Smooth muscle cell (in vitro differentiated cells): ENCODE data around the gene R3HCC1L. TPM values are rescaled to one million over a fixed set of nuclear protein-coding genes. Genes with fewer than 3 reads are reported as not detected.

Experiments used
- DNase-seq: peaks from one replicate; lab custom pipeline; 2025; ENCODE audit not compliant: unreplicated experiment; lab: John Stamatoyannopoulos, UW
- H2AFZ ChIP-seq: fragments of 200-600 bp; sonication (generic); 2 replicates; pipeline ENCODE4 v1.6.0; 2016; ENCODE audit warnings: antibody characterized with exemption, low read depth, mild to moderate bottlenecking
- H3F3A ChIP-seq: fragments of 200-600 bp; sonication (generic); 2 replicates; pipeline ENCODE4 v1.6.0; 2017; ENCODE audit warnings: antibody characterized with exemption, low read depth
- H3K27ac ChIP-seq: fragments of 200-600 bp; sonication (generic); 2 replicates; pipeline ENCODE4 v1.5.1; 2016; ENCODE audit warnings: low read depth, mild to moderate bottlenecking
- H3K27me3 ChIP-seq: fragments of 200-600 bp; sonication (generic); 2 replicates; pipeline ENCODE4 v1.6.1; 2016; ENCODE audit warnings: low read depth, mild to moderate bottlenecking
- H3K36me3 ChIP-seq: fragments of 200-600 bp; sonication (generic); 2 replicates; pipeline ENCODE4 v1.5.1; 2016; ENCODE audit warnings: low read depth
- H3K4me1 ChIP-seq: fragments of 200-600 bp; sonication (generic); 2 replicates; pipeline ENCODE4 v1.5.1; 2016; ENCODE audit warnings: low read depth
- H3K4me2 ChIP-seq: fragments of 200-600 bp; sonication (generic); 2 replicates; pipeline ENCODE4 v1.6.0; 2016; ENCODE audit warnings: mild to moderate bottlenecking
- H3K4me3 ChIP-seq: fragments of 200-600 bp; sonication (generic); 2 replicates; pipeline ENCODE4 v1.5.1; 2016; ENCODE audit warnings: mild to moderate bottlenecking
- H3K79me2 ChIP-seq: fragments of 200-600 bp; sonication (generic); 2 replicates; pipeline ENCODE4 v1.6.0; 2016; ENCODE audit warnings: low read depth, mild to moderate bottlenecking
- H3K9ac ChIP-seq: fragments of 200-600 bp; sonication (generic); 2 replicates; pipeline ENCODE4 v1.6.0; 2016; ENCODE audit warnings: low read depth
- H3K9me3 ChIP-seq: fragments of 200-600 bp; sonication (generic); replicated peaks from 2 replicates; pipeline ENCODE4 v1.5.1; 2016; ENCODE audit warnings: low read depth
- H4K20me1 ChIP-seq: fragments of 200-600 bp; sonication (generic); 2 replicates; pipeline ENCODE4 v1.6.0; 2016; ENCODE audit warnings: low read depth
- CTCF ChIP-seq: fragments of 200-600 bp; sonication (generic); IDR thresholded peaks from 2 replicates; pipeline ENCODE4 v1.5.1; 2017; ENCODE audit warnings: borderline replicate concordance, mild to moderate bottlenecking, antibody characterized with exemption; ENCODE audit not compliant: insufficient read depth, poor library complexity, severe bottlenecking
- WGBS: methylation state at CpG from one replicate; pipeline ENCODE4 v1.1.7; 2016; ENCODE audit warnings: low lambda C conversion rate; 5-methylcytosine and 5-hydroxymethylcytosine counted together
- polyA plus RNA-seq: library from polyadenylated mRNA; unstranded; fragments of >200 nt; fragmentation: Nextera tagmentation; extraction: Ambion mirVana; gene quantifications from 2 replicates; pipeline ENCODE4 v1.2.1, GENCODE V29; 2016
- total RNA-seq: library from RNA; depleted of rRNA; stranded (reverse); fragments of >200 nt; gene quantifications from 2 replicates; pipeline ENCODE4 v1.2.3, GENCODE V29; 2014

Gene R3HCC1L
- total and polyA plus RNA-seq, 2 experiments from 2014 or later: 11.4 to 12.2 TPM

DNA sequence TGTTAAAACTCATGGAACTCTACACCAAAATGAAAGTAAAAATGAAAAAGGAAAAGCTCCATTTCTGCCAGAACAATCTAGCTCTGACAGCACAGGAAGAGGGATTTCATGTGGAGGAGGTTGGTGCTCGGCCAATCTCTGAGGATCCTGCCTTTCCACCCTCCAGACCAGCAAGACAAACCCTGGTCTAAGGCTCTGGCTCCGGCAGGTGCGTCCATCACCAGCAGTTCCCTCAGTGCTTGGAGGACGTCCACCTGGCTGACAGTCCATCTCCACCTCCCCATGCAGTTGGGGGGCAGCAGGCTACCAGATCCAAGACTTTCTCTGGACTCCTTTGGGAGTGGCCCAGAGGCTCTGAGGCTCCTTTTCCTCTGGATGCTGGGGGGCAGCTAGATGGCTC is 158.5 kb downstream of the R3HCC1L start:
- 87% methylated on average over 4 of the region's 4 CpGs for WGBS
- Histone ChIP-seq H3K27ac (no peak overlapping the region), H4K20me1 (no peaks in the 10 kb centered on the region), H3K27me3 (peaks cover 21% of the 10 kb centered on the region), H3K4me1 (peaks cover 3% of the 10 kb centered on the region), H3K36me3 (no peaks in the 10 kb centered on the region), H2AFZ (no peak overlapping the region), H3K4me3 (no peak overlapping the region), H3K9me3 (no peaks in the 10 kb centered on the region), H3F3A (no peaks in the 10 kb centered on the region), H3K79me2 (no peaks in the 10 kb centered on the region), H3K9ac (no peak overlapping the region), H3K4me2 (no peak overlapping the region)
- no peak for DNase-seq
- TF ChIP-seq CTCF: no peak

- H3K79me2 ChIP-seq: no peaks in the 10 kb centered on the region
- no peaks in the 10 kb centered on the region for H3K36me3 ChIP-seq
- H3K4me3 ChIP-seq: no peak overlapping the region
- no peaks in the 10 kb centered on the region for H3K9me3 ChIP-seq
- H2AFZ ChIP-seq: no peak overlapping the region
- DNase-seq: no peak
- no peaks in the 10 kb centered on the region for H3F3A ChIP-seq
- H3K4me1 ChIP-seq: peaks cover 3% of the 10 kb centered on the region
- H3K9ac ChIP-seq: no peak overlapping the region
- no peaks in the 10 kb centered on the region for H4K20me1 ChIP-seq
- no peak overlapping the region for H3K4me2 ChIP-seq
- no peak for TF ChIP-seq CTCF
- no peak overlapping the region for H3K27ac ChIP-seq
- H3K27me3 ChIP-seq: peaks cover 21% of the 10 kb centered on the region
- WGBS: 83% methylated on average over 8 of the region's 8 CpGs
Measured at GRCh38 chr10:98293550-98294269, 159.3 kb downstream of the R3HCC1L start.

DNA sequence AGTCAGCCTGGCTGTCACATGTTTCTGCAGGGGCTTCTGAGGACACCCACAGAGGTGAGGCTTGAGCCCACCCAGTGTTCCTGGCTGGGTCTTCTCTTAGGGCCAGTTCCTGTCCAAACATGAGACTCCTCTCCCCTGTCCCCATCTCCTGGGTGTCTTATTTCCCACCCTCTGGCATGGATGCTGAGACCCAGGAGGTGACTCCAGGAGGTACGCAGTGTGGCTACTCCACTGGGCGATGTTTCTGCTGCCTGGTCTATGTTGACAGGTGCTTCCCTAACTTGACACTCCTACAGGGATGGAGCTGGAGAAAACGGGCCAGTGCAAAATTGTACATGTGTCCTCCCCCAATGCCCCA is 159.8 kb downstream of the R3HCC1L start:
- 93% methylated on average over 3 of the region's 3 CpGs for WGBS
- no peak overlapping the region for H3K9ac ChIP-seq
- no peak overlapping the region for H3K4me2 ChIP-seq
- DNase-seq: no peak
- no peaks in the 10 kb centered on the region for H3F3A ChIP-seq
- H2AFZ ChIP-seq: no peak overlapping the region
- H3K4me1 ChIP-seq: peaks cover 3% of the 10 kb centered on the region
- H3K36me3 ChIP-seq: no peaks in the 10 kb centered on the region
- no peak overlapping the region for H3K4me3 ChIP-seq
- H3K27me3 ChIP-seq: peaks cover 21% of the 10 kb centered on the region
- no peak for TF ChIP-seq CTCF
- H3K9me3 ChIP-seq: no peaks in the 10 kb centered on the region
- no peak overlapping the region for H3K27ac ChIP-seq
- no peaks in the 10 kb centered on the region for H3K79me2 ChIP-seq
- H4K20me1 ChIP-seq: no peaks in the 10 kb centered on the region

Other genes starting within 250 kb of the R3HCC1L start
- gene CRTAC1, start 104.0 kb upstream of the R3HCC1L start, total RNA-seq: 0.31 TPM in 1 of 2 replicates, not detected in the other
- gene CRTAC1, start 104.0 kb upstream of the R3HCC1L start, polyA plus RNA-seq: 0.65 and 1.1 TPM in 2 replicates
- 19.8 and 27.7 TPM in 2 replicates for gene LOXL4, start 133.5 kb downstream of the R3HCC1L start, total RNA-seq
- gene LOXL4, start 133.5 kb downstream of the R3HCC1L start, polyA plus RNA-seq: 36.2 and 60.2 TPM in 2 replicates